Measurements from ENCODE around the gene CA10. TPM values are rescaled to one million over a fixed set of nuclear protein-coding genes. Genes with fewer than 3 reads are reported as not detected.

Gene CA10
- total and polyA plus RNA-seq, 11 donors = not detected

GRCh38 chr17:52191491-52191890 lies 33.0 kb upstream of the CA10 start:
- Histone ChIP-seq H3K4me3 (no peak overlapping the region), H3K4me1 (no peaks in the 10 kb centered on the region), H3K36me3 (no peaks in the 10 kb centered on the region), H3K27me3 (no peaks in the 10 kb centered on the region), H3K27ac (no peak overlapping the region), H3K9me3 (peaks cover 0 to 9% (median 0%) of the 10 kb centered on the region in 12 donors)
- intact Hi-C loops (cut with DNase I) = no loop called here
- 70 to 84% (median 80%) methylated on average over 2 of the region's 2 CpGs for WGBS, 4 donors
- TF ChIP-seq POLR2A (IDR thresholded peaks at IDR 0.05) (no peak), CTCF (IDR thresholded peaks at IDR 0.05) (no peak)
- no peak for ATAC-seq
- no peak for DNase-seq

- WGBS, 4 donors = 46 to 52% (median 48%) methylated on average over 3 of the region's 3 CpGs
- no peaks in the 10 kb centered on the region for H3K4me1 ChIP-seq
- no peak overlapping the region for H3K27ac ChIP-seq
- no peaks in the 10 kb centered on the region for H3K36me3 ChIP-seq
- H3K4me3 ChIP-seq = no peak overlapping the region
- ATAC-seq (no peak), DNase-seq (no peak)
- H3K9me3 ChIP-seq = peaks cover 0 to 5% (median 0%) of the 10 kb centered on the region in 12 donors
- intact Hi-C loops (cut with DNase I) = no loop called here
- TF ChIP-seq POLR2A (IDR thresholded peaks at IDR 0.05) (no peak), CTCF (IDR thresholded peaks at IDR 0.05) (no peak)
- peaks cover 0 to 3% (median 0%) of the 10 kb centered on the region in 9 donors for H3K27me3 ChIP-seq
Observed at GRCh38 chr17:52181782-52182181, 23.3 kb upstream of the CA10 start.

GRCh38 chr17:52178012-52178411 lies 19.5 kb upstream of the CA10 start:
- intact Hi-C loops (cut with DNase I) = no loop called here
- Histone ChIP-seq H3K27me3 (peaks cover 0 to 3% (median 0%) of the 10 kb centered on the region in 9 donors), H3K4me3 (no peak overlapping the region), H3K36me3 (no peaks in the 10 kb centered on the region), H3K27ac (no peak overlapping the region), H3K4me1 (no peaks in the 10 kb centered on the region), H3K9me3 (peaks cover 0 to 5% (median 0%) of the 10 kb centered on the region in 12 donors)
- DNase-seq (no peak), ATAC-seq (no peak)
- TF ChIP-seq POLR2A (IDR thresholded peaks at IDR 0.05) = no peak
- no peak for TF ChIP-seq CTCF (IDR thresholded peaks at IDR 0.05)
- WGBS, 4 donors = 53 to 59% (median 56%) methylated on average over 5 of the region's 5 CpGs

GRCh38 chr17:52170963-52171572 lies 12.6 kb upstream of the CA10 start:
- 38 to 57% (median 53%) methylated on average over 1 of the region's 1 CpG for WGBS, 4 donors
- no peaks in the 10 kb centered on the region for H3K36me3 ChIP-seq
- H3K4me1 ChIP-seq = no peaks in the 10 kb centered on the region
- TF ChIP-seq POLR2A (IDR thresholded peaks at IDR 0.05) = no peak
- TF ChIP-seq CTCF (IDR thresholded peaks at IDR 0.05) = peak in 4 of 12 donors; percentile 9 to 46 (median 32)
- ATAC-seq (no peak), DNase-seq (no peak)
- no peak overlapping the region for H3K27ac ChIP-seq
- H3K9me3 ChIP-seq = no peaks in the 10 kb centered on the region
- H3K27me3 ChIP-seq = peaks cover 0 to 3% (median 0%) of the 10 kb centered on the region in 9 donors
- intact Hi-C loops (cut with DNase I) = no loop called here
- no peak overlapping the region for H3K4me3 ChIP-seq

Measured in heart left ventricle (tissue), 16 donors.